Kidney (tissue), 14 donors: ENCODE results near the gene SIM2. TPM values are rescaled to one million over a fixed set of nuclear protein-coding genes. Genes with fewer than 3 reads are reported as not detected.

Source experiments
- DNase-seq, 5 donors: peaks; one replicate each; pipeline ENCODE4 v3.0.0-alpha.2; 2013 to 2020
- FAIRE-seq: peaks from 2 replicates; lab custom pipeline; 2012; peaks lifted over from hg19 to GRCh38; lab: Jason Lieb, UNC
- H3K27ac ChIP-seq, 2 donors: one replicate each; pipeline ENCODE4 v1.7.0; 2013; ENCODE audit warnings: low read depth in 2 of 2, low read length in 2 of 2, inconsistent platforms in 1 of 2
- H3K27me3 ChIP-seq: one replicate; pipeline ENCODE4 v1.7.1; 2013; ENCODE audit warnings: low read length, inconsistent platforms; ENCODE audit not compliant: control insufficient read depth, insufficient read depth
- H3K36me3 ChIP-seq, 3 donors: one replicate each; pipeline versions ENCODE4 v1.7.0 to v1.7.1; 2013; ENCODE audit warnings: low read length in 3 of 3, control low read depth in 1 of 3, inconsistent platforms in 1 of 3; ENCODE audit not compliant: insufficient read depth in 3 of 3, control insufficient read depth in 2 of 3
- H3K4me1 ChIP-seq, 3 donors: one replicate each; pipeline versions ENCODE4 v1.7.0 to v1.7.1; 2013; ENCODE audit warnings: low read length in 3 of 3, inconsistent platforms in 1 of 3, low read depth in 1 of 3; ENCODE audit not compliant: control insufficient read depth in 2 of 3, insufficient read depth in 2 of 3
- H3K4me3 ChIP-seq, 3 donors: one replicate each; pipeline versions ENCODE4 v1.7.0 to v1.8.1; 2013; ENCODE audit warnings: low read length in 3 of 3, control low read depth in 1 of 3, inconsistent platforms in 1 of 3
- H3K9ac ChIP-seq, 3 donors: one replicate each; pipeline versions ENCODE4 v1.7.0 to v1.7.1; 2013; ENCODE audit warnings: low read length in 3 of 3, control low read depth in 1 of 3, inconsistent platforms in 1 of 3
- H3K9me3 ChIP-seq, 3 donors: one replicate each; pipeline versions ENCODE4 v1.7.0 to v1.7.1; 2013; ENCODE audit warnings: low read length in 3 of 3, control low read depth in 1 of 3, inconsistent platforms in 1 of 3; ENCODE audit not compliant: control insufficient read depth in 2 of 3, insufficient read depth in 1 of 3
- CTCF ChIP-seq: IDR thresholded peaks from 3 replicates; pipeline ENCODE4 v1.5.1; 2012; ENCODE audit warnings: mild to moderate bottlenecking, moderate library complexity, borderline replicate concordance; ENCODE audit not compliant: insufficient read depth; ENCODE audit errors: extremely low read depth
- intact Hi-C: fragments of 100-400 bp; cut with DNase I; formaldehyde crosslinking; loops from one replicate; pipeline ENCODE4 v1.11.1; 2022
- polyA plus RNA-seq: library from polyadenylated mRNA; stranded (reverse); fragments of 350-450 nt; fragmentation: Illumina TruSeq; extraction: RNeasy Lipid Tissue Mini Kit (QIAGEN cat#74804); gene quantifications from one replicate; pipeline ENCODE4 v1.2.3, GENCODE V29; 2014; ENCODE audit warnings: low read depth, low replicate concordance; ENCODE audit not compliant: insufficient read depth
- total RNA-seq: library from RNA; stranded (reverse); fragmentation: NEBNext Ultra II Directional; extraction: Animal tissue kit (Norgen Biotek cat#: 25700); gene quantifications from one replicate; pipeline ENCODE4 v1.2.1, GENCODE V29; 2021
- donor health status: control.
- donor health status: control.
- donor health status: control.
- donor health status: control.
- donor health status: control.
- donor health status: DM: yes; HTN: yes; CAD: no.
- donor health status: Normal renal cell carcinoma (clear cell type).

Gene SIM2
- total and polyA plus RNA-seq, 2 donors from 2014 or later = 6.5 to 71.3 TPM

GRCh38 chr21:36678538-36678937 lies 20.4 kb upstream of the SIM2 start:
- no peak overlapping the region for H3K9ac ChIP-seq
- no peak for FAIRE-seq

GRCh38 chr21:36681117-36681631 lies 17.7 kb upstream of the SIM2 start:
- no peaks in the 10 kb centered on the region for H3K4me1 ChIP-seq
- no peak overlapping the region for H3K9ac ChIP-seq
- DNase-seq = no peak
- intact Hi-C loops = no loop called here
- H3K4me3 ChIP-seq = no peak overlapping the region
- TF ChIP-seq CTCF = no peak
- H3K27me3 ChIP-seq = no peaks in the 10 kb centered on the region
- peaks cover 0 to 11% (median 0%) of the 10 kb centered on the region in 3 donors for H3K9me3 ChIP-seq
- H3K36me3 ChIP-seq = no peaks in the 10 kb centered on the region
- no peak overlapping the region for H3K27ac ChIP-seq
- FAIRE-seq = no peak

More at GRCh38 chr21:36678538-36678937, 20.4 kb upstream of the SIM2 start:
- Histone ChIP-seq H3K4me1 (no peaks in the 10 kb centered on the region), H3K9me3 (peaks cover 0 to 11% (median 0%) of the 10 kb centered on the region in 3 donors), H3K36me3 (no peaks in the 10 kb centered on the region), H3K4me3 (no peak overlapping the region), H3K27ac (no peak overlapping the region), H3K27me3 (no peaks in the 10 kb centered on the region)
- DNase-seq = no peak
- intact Hi-C loops = no loop called here
- TF ChIP-seq CTCF = no peak

- Histone ChIP-seq H3K36me3 (no peaks in the 10 kb centered on the region), H3K4me1 (no peaks in the 10 kb centered on the region), H3K27me3 (peaks cover 7% of the 10 kb centered on the region), H3K9ac (no peak overlapping the region), H3K27ac (no peak overlapping the region), H3K9me3 (peaks cover 0 to 11% (median 0%) of the 10 kb centered on the region in 3 donors), H3K4me3 (no peak overlapping the region)
- DNase-seq = no peak
- no peak for TF ChIP-seq CTCF
- no peak for FAIRE-seq
- intact Hi-C loops = no loop called here
These were observed 13.8 kb upstream of the SIM2 start for GRCh38 chr21:36684957-36685714.
